CD4-positive, alpha-beta T cell treated with Interleukin-10 for 1 hour (primary cell): Measurements from ENCODE around the gene PER2.
A peak's percentile ranks its signal among the peaks of the same experiment; 100 is the strongest.
"Not testable (repeated sequence)": the region's sequence is repeated elsewhere in the genome, so short reads cannot be mapped to it uniquely, and the experiment has no call there.

ENCODE experiments used
- DNase-seq: peaks from one replicate; pipeline ENCODE4 v3.0.0-alpha.2; 2020

PER2 gene

GRCh38 chr2:238310721-238311120 lies 22.3 kb upstream of the PER2 start:
- not testable (repeated sequence) for DNase-seq

- DNase-seq, result no peak
Observed at GRCh38 chr2:238308177-238308576, 19.8 kb upstream of the PER2 start.

GRCh38 chr2:238306672-238306998 lies 18.2 kb upstream of the PER2 start:
- no peak for DNase-seq

- no peak for DNase-seq
Observed at GRCh38 chr2:238305965-238306671, 17.7 kb upstream of the PER2 start.

- no peak for DNase-seq
Observed at GRCh38 chr2:238305092-238305862, 16.9 kb upstream of the PER2 start.

- DNase-seq, result no peak
Observed at GRCh38 chr2:238304116-238304515, 15.7 kb upstream of the PER2 start.

- no peak for DNase-seq
Observed at GRCh38 chr2:238302751-238303150, 14.3 kb upstream of the PER2 start.

- DNase-seq, result no peak
Observed at GRCh38 chr2:238302087-238302486, 13.7 kb upstream of the PER2 start.

- DNase-seq, result no peak
Observed at GRCh38 chr2:238299803-238300202, 11.4 kb upstream of the PER2 start.

GRCh38 chr2:238296638-238297457 lies 8.4 kb upstream of the PER2 start:
- no peak for DNase-seq

GRCh38 chr2:238295144-238296112 lies 7.0 kb upstream of the PER2 start:
- DNase-seq, result no peak

GRCh38 chr2:238294393-238295143 lies 6.2 kb upstream of the PER2 start:
- no peak for DNase-seq

GRCh38 chr2:238294046-238294392 lies 5.6 kb upstream of the PER2 start:
- DNase-seq, result no peak

- DNase-seq, result no peak
Observed at GRCh38 chr2:238291550-238292281, 3.3 kb upstream of the PER2 start.

- no peak for DNase-seq
Observed at GRCh38 chr2:238290715-238291549, 2.5 kb upstream of the PER2 start.

GRCh38 chr2:238290091-238290509 lies 1.7 kb upstream of the PER2 start:
- peak; percentile 58 for DNase-seq

GRCh38 chr2:238289574-238289973 lies 1.2 kb upstream of the PER2 start:
- no peak for DNase-seq

- DNase-seq, result peak; percentile 98
Observed at GRCh38 chr2:238288650-238289573, 502 bp upstream of the PER2 start.
